ENCODE data around the gene OSBP2.

OSBP2 gene

DNA sequence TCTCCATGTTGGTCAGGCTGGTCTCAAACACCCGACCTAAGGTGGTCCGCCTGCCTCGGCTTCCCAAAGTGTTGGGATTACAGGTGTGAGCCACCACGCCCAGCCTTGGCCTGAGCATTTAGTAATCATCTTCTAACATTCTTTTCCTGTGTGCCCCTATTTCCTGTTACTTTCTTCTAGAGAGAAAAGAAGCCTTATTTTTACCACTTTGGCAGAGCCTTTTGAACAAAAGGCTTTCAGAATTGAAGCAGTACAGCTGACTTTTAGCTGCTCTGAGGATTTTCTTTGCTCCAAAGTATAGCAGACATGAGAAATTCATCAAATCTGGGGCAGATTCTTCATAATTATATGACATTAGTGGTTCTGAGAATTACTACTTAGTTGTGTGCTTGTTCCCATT lies 260.5 kb downstream of the OSBP2 start:
- DNase-seq (ENCODE audit: low read depth in 3 of 3, low spot score in 1 of 3) = no peak

Data from stimulated activated CD4-positive, alpha-beta T cell treated with anti-CD3 and anti-CD28 coated beads, TNF-alpha, amount 100 ng/mL, for 1 hour (primary cell).